HL-60 (cell line): ENCODE measurements around the gene AFF3.

Experiments used
- DNase-seq, 2 experiments: peaks; one replicate each; pipeline ENCODE4 v3.0.0-alpha.2; 2010 to 2020; ENCODE audit warnings: low read depth in 1 of 2, low spot score in 1 of 2
- H3K27ac ChIP-seq: fragments of 250-450 bp; sonication (Bioruptor Pico); replicated peaks from 2 replicates; pipeline ENCODE4 v1.5.1; 2020; ENCODE audit warnings: mild to moderate bottlenecking, moderate library complexity
- H3K27me3 ChIP-seq: fragments of 250-450 bp; sonication (Bioruptor Pico); 2 replicates; pipeline ENCODE4 v1.5.1; 2021; ENCODE audit warnings: mild to moderate bottlenecking, moderate library complexity; ENCODE audit not compliant: insufficient read depth, poor library complexity, severe bottlenecking
- H3K4me3 ChIP-seq: replicated peaks from 2 replicates; pipeline ENCODE4 v1.5.1; 2011; ENCODE audit warnings: mild to moderate bottlenecking, control low read depth, low read length; ENCODE audit not compliant: insufficient read depth
- CTCF ChIP-seq: IDR thresholded peaks from one replicate; pipeline ENCODE4 v1.5.1; 2011; ENCODE audit warnings: low read length, control low read depth, inconsistent platforms; ENCODE audit not compliant: insufficient read depth
- GABPA ChIP-seq: IDR thresholded peaks from 2 replicates; pipeline ENCODE4 v1.6.1; 2012; ENCODE audit warnings: low read depth
- POLR2AphosphoS5 ChIP-seq: IDR thresholded peaks from 2 replicates; pipeline ENCODE4 v1.6.1; 2012; ENCODE audit warnings: low read depth
- REST ChIP-seq: IDR thresholded peaks from 2 replicates; pipeline ENCODE4 v1.6.1; 2012; ENCODE audit warnings: low read depth; ENCODE audit not compliant: insufficient replicate concordance
- SPI1 ChIP-seq: IDR thresholded peaks from 2 replicates; pipeline ENCODE4 v1.6.1; 2012; ENCODE audit warnings: low read depth, mild to moderate bottlenecking, borderline replicate concordance

AFF3 gene

GRCh38 chr2:99957332-99958133 lies 184.9 kb downstream of the AFF3 start:
- DNase-seq: no peak
- TF ChIP-seq SPI1 (no peak), REST (no peak), POLR2AphosphoS5 (no peak), GABPA (no peak), CTCF (no peak)
- H3K27me3 ChIP-seq: peaks cover 3% of the 10 kb centered on the region
- no peak overlapping the region for H3K27ac ChIP-seq
- H3K4me3 ChIP-seq: no peak overlapping the region

DNA sequence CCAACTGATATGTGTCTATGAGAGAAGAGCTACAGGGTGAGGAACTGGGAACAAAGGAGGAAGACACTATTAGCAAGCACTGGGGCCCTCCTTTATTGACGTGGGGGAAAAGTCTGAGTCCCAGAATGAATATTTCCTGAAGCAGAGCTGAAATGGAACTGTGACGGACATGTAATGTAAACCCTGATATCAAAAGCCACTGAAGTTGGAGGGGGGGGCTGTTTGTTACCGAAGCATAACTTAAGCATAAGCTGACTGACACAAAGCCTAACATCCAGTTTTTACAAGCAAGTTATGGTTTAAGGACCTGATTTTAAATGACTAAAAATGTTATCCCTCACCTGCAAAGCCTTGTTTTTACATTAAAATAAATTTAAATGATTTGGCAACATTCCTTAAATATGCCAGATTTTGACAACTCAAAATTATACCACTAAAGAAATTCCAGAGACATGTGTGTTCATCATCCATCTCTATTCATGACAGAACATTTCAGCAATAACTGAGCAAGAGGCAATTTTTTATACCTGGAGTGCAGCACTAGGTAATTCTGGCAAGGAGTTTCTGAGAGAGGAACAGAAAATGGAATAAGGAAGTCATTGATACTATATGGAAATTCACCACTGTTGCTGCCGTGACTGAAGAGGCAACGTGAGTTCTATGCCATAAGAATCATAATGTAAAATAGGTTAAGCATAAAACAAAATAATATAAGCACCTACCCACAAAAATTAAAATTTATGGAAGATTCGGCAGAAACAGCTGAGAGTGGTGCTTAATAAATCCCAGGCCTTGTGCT lies 186.0 kb downstream of the AFF3 start:
- TF ChIP-seq POLR2AphosphoS5 (no peak), SPI1 (peak; percentile 45; the same call in 1 of the 2 replicates)
- no peak overlapping the region for H3K27ac ChIP-seq
- H3K27me3 ChIP-seq: no peaks in the 10 kb centered on the region
- H3K4me3 ChIP-seq: no peak overlapping the region
- DNase-seq: no peak

- no peak overlapping the region for H3K4me3 ChIP-seq
- H3K27ac ChIP-seq: no peak overlapping the region
- H3K27me3 ChIP-seq: no peaks in the 10 kb centered on the region
- no peak for DNase-seq
- no peak for TF ChIP-seq SPI1
- no peak for TF ChIP-seq REST
- TF ChIP-seq CTCF: no peak
- no peak for TF ChIP-seq POLR2AphosphoS5
- no peak for TF ChIP-seq GABPA
These were observed 188.6 kb downstream of the AFF3 start for GRCh38 chr2:99953750-99954149.

DNA sequence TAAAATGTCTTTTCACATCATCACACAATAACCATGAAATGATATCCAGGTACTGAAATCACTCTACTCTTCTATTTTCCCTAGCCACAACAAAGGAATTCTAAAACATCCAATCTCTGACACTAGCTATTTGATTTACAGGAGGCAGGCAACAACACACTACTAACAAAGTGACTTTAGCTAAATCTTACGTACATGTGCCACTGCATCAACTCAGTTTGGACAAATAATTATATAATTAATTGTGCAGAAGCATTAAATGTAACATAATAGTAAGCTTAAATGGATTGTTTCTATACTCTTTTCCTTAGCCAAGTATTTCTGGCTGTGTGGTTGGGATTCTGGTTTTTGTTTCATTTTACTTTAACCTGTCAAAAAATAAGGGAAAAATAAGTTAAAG lies 192.4 kb downstream of the AFF3 start:
- no peak for TF ChIP-seq CTCF
- TF ChIP-seq REST: no peak
- TF ChIP-seq POLR2AphosphoS5: no peak
- TF ChIP-seq GABPA: no peak
- no peak for TF ChIP-seq SPI1
- DNase-seq: no peak
- H3K4me3 ChIP-seq: no peak overlapping the region
- H3K27me3 ChIP-seq: no peaks in the 10 kb centered on the region
- H3K27ac ChIP-seq: no peak overlapping the region
